Measurements from ENCODE around the gene TTC28.
"Not testable (repeated sequence)": the region's sequence is repeated elsewhere in the genome, so short reads cannot be mapped to it uniquely, and the experiment has no call there.

Gene TTC28

DNA sequence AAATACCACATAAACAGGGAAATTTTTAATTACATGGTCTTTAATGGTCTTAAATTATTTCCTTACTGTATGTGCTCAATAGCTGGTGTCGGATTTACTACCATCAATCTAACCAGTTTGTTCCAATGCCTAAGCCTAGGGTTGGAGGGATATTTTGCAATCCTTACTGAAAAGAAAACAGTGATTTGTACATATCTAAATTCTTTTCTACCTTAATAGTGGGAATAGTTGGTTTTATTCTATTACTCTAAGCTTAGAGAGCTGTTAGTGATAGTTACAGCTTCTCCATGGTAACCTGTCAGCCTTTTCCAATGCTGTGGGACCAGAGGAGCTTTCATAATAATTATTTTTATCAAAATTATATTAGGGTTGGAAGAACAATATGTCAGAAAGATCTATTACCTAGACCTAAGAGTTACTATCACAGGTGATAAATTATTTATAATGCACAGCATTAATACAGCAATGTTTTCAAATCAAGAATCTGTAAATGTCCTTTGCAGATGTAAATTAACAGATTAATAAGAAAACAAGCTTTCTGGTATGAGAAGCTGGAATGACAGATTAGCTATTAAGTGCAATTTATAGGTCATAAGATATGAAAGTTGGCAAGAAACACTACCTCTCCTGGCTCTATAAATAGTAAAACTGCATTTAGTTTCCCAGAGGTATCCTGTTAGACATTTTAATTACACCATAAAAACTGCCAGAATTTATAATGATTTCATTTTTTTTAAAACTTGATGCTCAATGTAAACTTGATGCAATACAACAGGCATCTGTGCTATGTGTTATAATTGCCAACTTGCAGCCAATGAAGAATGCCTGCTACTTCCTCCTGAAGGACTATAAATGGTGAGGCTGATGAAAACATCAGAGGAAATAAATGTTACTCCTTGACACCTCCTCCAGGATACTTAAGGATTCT lies 498.6 kb downstream of the TTC28 start:
- DNase-seq (ENCODE audit: low read depth): no peak

DNA sequence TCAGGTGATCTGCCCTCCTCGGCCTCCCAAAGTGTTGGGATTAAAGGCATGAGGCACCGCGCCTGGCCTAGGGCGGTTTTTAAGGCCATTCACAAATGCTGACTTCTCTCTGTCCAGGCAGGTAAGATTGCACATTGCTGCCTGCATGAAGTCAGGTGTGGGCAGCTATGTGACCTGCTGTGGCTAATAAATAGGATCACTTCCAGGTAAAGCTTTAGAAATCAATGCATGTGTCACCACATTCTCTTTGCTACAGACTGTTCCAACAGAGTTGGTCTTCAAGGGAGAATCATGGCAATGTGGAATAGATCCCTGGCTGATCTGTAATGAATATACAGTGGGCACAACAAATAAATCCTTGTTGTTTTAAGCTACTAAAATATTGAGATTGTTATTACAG lies 500.2 kb downstream of the TTC28 start:
- DNase-seq (ENCODE audit: low read depth): no peak

DNA sequence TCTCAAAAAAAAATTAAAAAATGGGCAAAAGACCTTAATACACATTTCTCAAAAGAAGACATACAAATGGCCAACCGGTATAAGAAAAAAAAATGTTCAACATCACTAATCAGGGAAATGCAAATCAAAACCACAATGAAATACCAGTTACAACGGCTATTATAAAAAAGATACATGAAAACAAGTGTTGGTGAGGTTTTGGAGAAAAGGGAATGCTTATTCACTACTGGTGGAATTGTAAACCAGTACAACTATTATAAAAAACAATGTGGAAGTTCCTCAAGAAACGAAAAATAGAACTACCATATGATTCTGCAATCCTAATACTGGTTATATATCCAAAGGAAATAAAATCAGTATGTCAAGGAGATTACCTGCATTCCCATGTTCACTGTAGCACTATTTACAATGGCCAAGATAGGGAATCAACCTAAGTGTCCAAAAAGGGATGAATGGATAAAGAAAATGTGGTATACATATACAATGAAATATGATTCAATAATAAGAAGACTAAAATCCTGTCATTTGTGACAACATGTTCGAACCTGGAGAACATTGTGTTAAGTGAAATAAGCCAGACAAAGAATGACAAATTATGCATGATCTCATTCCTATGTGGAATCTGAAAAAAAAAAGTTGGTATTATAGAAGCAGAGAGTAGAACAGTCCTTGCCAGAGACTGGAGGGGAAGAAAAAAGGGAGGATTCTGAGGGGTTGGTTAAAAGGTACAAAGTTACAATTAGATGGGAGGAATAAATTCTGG lies 503.7 kb downstream of the TTC28 start:
- DNase-seq (ENCODE audit: low read depth): no peak

DNA sequence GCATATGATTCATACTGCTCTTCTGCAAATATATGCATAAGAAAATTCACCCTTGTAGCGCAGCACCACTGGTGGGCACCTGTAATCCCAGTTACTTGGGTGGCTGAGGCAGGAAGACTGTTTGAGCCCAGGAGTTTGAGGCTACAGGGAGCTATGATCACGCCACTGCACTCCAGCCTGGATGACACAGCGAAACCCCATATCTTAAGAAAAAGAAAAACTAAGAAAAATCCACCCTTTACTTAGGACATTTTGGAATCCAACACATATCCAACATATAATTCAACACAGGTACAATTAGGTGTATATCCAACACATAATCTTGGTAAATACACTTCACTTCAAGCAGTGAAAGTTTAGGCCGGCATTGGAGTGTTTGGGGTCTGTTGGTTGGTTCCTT lies 505.1 kb downstream of the TTC28 start:
- no peak for DNase-seq (ENCODE audit: low read depth)

DNA sequence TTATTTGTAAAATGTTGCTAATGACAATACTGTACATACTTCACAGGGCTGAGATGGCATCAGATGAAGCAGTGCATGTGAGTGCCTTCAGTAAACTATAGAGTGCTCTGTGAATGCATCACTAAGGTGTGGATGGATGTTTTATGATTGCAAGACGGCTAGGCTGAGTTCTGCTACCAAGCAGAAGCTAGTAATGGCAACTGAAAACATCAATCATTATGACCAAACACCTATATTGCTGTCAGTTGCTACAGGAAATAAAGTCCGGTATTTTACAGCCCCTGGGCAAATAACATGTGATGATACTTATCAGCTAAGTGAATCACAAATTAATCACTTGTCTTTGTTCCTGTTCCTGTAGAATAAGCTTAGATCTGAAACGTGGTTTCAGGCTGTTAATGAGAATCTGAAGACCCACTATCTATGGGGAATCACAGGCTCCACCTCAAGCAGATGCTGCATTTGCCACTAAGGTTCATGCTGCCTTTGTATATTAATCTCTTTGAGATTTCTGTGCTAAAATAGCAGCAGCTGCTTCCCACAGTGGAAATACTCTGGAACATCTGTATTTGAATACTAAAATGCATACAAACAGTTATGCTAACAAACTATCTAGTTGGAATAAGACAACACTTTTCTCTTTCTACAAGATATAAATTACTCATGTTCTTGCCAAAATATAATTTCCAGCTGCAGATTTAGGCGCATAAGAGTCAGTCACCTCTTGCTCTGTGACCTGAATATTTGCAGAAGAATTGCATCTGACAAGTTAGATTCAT lies 506.6 kb downstream of the TTC28 start:
- DNase-seq (ENCODE audit: low read depth): no peak

DNA sequence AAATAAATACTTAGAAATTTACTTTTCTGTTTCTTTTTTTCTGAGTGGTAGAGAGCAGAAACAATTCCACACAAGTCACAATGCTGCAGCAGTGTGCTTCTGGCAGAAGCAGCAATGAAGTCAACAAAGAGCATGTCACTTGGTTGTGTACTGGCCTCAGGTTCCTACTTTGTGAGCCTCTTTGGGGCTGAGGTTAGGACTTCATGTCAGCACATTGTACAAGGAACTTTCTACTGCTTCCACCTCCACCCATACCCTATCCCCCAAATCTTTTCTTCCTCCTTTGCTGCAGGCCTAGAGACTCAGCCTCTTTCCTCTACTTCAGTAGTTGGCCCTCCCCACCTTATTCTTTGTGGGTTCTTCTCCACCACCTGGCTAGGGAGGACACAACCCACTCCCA lies 507.9 kb downstream of the TTC28 start:
- DNase-seq (ENCODE audit: low read depth): no peak

DNA sequence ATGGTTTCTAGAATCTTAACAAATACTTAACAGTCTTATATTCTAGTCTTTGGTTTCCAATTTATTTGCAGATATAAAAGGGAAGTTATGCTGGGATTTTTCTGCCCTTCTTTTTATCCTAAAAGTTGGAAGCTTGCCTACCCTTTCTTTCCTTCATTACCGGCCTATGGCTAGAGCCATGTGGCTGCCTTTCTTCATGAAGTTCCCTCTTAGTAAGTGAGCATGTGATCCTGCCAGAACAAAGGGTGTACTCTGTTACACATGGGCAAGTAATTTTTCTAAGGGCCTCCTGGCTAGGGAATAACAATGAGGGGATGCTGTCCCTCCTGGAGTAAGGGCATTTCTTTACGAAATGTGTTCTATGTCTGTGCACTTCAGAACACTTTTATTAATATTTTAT lies 508.5 kb downstream of the TTC28 start:
- no peak for DNase-seq (ENCODE audit: low read depth)

DNA sequence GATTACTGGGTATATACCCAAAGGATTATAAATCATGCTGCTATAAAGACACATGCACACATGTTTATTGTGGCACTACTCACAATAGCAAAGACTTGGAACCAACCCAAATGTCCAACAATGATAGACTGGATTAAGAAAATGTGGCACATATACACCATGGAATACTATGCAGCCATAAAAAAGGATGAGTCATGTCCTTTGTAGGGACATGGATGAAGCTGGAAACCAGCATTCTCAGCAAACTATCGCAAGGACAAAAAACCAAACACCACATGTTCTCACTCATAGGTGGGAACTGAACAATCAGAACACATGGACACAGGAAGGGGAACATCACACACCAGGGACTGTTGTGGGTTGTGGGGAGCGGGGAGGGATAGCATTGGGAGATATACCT lies 510.3 kb downstream of the TTC28 start:
- not testable (repeated sequence) for DNase-seq (ENCODE audit: low read depth)

DNA sequence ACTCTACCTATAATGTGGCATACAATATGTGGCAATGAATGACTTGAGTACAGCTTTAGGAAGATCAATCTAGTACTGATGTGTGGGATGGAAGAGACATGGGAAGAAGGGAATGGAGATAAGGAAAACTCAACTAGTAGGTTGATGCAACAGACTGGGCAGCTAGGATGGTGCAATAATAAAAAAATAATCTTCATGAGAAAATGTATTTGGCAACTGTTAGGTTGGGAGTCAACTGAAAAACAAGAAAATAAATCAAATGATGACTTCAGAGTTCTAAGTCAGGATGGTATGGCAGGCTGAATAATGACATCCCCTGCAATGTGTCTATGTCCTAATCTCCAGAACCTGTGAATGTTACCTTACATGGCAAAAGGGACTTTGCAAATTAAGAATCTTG lies 523.8 kb downstream of the TTC28 start:
- no peak for DNase-seq (ENCODE audit: low read depth)

DNA sequence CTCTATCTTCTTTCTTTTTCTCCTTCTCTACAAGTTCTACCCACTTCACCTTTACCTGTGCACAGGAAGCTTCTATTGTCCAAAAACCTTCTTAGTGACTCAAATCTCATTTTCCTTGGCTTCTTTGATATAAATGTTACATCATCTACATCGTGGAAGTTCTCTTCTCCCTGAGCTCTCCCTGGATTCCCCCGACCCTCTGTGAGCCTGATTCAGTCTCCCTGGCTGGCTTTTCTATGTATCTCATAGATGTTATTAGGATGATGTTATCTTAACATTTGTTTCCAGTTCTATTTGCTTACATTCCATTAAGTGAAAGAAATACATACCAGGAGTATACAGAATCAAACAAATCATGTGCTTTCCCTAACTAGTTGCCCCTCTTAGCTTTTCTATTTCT lies 524.8 kb downstream of the TTC28 start:
- DNase-seq (ENCODE audit: low read depth): no peak

DNA sequence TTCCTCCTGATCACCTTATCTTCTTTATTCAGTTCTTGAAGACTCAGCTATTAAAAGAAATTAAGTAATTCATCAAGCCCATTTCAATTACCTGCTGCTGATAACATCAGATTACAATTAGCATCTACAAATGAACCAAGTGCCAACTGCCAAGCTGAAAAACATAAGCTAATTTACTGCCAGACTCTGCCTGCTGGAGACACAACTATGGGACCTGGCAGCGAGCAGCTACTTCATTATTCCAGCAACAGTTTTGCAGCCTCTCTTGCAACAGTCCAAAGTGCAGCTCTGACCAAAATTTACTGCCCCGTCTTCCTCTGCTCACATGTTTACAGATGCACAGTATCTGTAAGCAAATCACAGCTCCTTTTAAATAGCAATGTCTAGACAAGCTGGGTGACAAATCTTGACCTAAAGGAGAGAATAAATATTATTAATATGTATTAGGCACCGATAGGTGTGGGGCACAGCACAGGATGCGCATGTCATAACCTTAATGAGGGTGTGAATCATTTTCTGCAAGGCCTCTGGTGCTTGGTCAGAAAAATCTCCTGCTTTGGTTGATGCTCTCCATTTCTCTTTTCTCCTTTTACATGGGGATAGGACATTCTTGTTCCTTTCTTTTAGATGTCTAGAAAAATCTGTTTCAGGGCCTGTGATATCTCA lies 528.4 kb downstream of the TTC28 start:
- DNase-seq (ENCODE audit: low read depth): no peak

DNA sequence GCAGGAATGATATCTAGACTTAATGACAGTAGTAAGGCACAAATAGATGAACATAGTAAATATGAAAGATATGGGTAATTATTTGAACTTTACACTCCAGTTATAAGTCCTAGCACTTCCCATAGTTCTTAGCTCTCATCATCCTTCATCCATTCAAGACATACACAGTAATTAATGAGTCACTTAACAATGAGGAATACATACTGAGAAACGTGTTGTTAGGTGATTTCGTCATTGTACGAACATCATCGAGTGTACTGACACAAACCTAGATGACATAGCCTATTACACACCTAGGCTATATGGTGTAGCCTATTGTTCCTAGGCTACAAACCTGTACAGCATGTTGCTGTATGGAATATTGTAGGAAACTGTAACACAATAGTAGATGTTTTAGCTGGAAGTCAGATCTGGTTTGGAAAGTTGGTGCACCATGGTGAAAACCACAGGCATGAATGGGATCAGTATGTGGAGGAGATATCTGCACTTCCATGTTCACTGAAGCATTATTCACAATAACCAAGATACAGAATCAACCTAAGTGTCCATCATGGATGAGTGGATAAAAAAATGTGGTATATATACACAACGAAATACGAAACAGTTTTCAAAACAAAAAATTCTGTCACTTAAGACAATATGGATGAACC lies 530.7 kb downstream of the TTC28 start:
- no peak for DNase-seq (ENCODE audit: low read depth)

DNA sequence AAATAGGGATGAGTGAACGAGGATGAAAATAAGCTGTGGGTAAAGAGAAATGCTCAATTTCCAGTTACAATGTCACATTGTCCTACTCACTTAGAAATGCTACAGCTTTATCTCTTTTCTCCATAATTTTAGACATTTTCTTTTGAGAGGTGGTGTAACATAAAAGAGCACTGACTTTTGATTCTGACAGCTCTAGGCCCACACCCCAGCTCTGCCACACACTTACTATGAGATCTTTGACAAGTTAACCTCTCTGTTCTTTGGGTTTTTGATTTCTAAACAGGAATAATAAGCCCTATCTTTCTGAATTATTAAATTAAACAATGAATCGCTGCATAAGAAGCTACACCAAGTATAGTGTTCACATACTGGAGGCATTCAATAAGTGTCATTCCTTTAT lies 532.2 kb downstream of the TTC28 start:
- DNase-seq (ENCODE audit: low read depth): no peak

DNA sequence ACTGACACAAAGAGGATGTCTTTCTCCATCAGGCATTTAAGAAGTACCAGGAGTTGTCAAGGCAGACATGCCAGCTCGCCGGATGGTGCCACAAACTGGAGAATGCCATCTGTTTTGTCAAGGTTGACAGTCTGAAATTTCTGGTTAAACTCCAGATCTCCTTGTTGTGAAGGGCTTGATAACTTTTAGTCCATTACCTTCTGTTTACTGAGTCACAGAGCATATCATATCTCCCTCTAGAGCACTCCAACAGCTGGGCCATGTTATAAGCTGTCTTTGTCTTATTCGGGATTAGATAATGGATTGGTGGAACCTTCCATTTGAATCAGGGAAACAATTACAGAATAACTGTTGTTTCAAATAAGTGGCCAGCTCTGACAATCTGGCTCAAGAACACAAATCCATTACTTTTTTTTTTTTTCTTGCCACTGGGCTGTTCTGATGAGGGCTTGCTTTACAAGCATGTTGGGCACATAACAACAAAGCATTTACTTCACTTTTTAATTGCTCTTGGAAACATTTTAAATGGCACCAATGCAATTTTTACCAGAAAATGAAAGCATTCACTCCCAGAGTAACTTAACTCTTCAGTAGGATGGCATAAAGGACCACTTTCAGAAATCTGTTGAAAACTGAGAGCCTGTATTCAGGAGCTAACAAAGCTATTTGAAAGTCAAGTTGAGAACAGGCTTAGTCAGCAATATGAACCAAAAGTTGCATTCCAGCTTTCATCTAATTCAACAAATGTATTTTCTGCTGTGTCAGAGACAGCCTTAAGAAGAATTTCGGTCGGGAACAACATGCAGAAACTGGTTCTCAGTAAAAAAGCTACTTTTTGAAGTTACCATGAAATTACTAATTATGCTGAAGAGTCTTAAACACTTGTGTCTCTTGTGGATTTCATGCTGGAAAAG lies 533.0 kb downstream of the TTC28 start:
- DNase-seq (ENCODE audit: low read depth): no peak

DNA sequence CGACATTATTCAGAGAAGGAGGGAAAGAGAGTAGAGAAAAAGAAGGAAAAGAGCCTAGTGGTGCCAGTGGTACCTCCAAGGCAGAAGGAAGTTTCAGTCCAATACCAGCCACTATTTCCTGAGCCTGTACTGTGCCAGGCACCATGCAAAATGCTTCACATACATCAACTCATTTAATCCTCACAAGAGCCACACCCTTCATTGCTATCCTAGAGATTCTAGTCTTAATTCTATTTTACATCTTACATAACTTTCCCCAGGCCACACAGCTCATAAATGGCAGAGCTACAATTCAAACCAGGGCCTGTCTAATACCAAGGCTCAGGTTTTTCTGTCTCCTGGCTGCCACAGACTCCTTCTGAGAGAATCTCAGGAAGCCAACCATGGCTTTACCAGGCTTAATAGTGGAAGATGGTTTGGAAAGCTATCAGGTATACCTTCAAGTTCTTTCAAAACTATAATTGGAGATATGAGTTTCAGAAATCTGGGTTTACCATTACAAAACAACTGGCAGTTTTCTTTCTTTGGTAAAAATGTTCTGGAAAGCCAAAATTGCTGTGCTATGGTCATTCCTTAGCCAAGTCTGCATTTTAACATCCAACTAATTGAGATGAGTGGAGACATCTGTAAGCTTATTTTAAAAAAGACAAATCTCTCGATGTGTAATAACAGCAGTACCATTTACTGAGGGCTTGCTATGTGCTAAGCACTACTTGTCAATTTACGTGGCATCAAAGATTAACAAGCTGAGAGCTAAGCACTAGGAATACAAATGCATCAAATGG lies 535.5 kb downstream of the TTC28 start:
- no peak for DNase-seq (ENCODE audit: low read depth)

DNA sequence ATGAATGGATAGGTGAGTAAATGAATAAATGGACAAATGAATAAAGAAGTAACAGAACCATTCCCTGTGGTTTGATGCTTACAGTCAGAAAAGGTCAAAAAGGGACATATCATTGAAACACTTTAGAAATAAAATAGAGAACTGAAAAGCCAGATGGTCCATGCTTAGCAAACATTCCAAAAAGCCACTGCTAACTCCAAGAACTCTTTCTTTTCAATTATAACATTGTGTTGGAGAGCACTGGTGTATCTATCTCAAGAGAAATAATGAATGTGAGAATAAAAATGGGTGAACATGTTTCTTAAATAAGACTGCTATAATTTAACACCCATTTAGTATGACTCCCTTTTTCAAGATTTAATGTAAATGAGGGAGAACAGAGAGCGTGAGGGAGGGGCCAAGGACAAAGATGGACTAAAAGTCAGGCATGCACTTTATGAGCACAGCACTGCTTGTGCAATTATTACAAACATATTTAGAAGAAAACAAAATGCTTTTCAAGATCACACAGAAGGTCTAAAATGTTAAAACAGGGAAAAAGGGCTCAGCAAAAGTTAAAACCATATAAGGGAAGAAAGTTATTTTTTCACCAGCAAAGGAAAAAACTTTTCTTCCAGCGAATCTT lies 536.3 kb downstream of the TTC28 start:
- DNase-seq (ENCODE audit: low read depth): no peak

DNA sequence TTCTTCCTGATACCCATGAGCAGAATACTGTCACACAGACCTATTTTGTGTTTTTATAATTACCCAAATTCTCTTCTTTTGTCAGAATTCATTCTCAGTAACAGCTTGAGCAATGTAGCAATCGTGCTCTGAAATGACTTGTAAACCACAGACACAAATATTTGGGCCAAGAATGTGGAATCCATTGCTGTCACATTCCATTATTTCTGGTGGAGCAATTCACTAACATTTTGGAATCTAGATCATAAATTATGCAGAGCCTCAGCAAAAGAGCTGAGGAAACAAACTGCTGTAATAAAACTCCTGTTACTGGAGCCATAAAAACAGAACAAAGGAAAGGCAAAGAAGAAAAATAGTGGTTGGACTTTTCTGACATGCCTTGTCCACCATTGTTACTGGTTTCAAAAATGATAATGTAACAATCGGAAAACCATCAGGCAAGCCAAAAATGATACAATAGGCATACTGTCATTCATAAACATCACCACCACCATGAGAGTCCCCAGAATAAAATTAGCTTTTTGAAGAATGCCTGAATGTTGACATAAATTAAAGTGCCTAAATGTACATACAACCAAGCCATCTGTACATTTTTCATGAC lies 537.2 kb downstream of the TTC28 start:
- no peak for DNase-seq (ENCODE audit: low read depth)

DNA sequence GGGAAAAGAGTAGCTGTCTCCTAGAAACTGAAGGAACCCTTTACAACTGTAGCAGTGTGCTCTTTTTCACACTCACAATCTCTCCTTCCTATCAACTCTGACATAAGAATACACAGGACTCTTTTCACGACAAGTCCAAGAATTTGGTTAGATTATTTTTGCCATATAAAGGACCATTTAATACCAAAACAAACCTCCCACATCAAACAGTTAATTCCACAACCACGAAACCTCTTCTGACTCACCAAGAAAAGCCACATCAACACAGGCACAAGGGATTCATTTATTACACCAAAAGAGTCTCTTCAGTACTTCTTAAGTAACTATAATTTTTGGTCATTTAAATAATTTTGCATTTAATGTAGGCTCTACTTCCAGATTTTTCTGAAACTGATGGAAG lies 538.0 kb downstream of the TTC28 start:
- DNase-seq (ENCODE audit: low read depth): no peak

DNA sequence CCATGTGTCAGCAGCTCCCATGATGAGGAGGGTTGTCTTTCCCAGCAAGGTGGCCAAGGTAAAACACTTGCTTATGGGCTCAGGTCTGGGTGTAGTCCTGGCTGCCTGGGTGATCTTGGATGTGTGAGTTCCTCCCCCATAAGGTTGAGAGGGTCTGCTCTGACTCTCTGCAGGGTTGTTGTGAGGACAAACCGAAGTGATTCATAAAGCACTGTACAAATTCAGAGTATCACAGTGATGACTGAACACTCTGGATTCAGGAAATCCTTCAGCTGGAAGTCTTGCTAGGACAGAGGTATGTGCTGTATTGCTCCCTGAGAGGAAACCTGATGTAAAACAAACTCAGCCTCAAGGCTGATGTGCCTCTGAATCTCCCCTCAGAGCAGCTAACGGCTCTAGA lies 539.7 kb downstream of the TTC28 start:
- DNase-seq (ENCODE audit: low read depth): no peak

Measured in activated T-helper 1 cell treated with Interleukin-2 at 50 U/mL for 16 hours (primary cell).